A673 (cell line): Measurements from ENCODE around the gene PCDHA11.

Experiments used
- EZH2 ChIP-seq: fragments of 200-600 bp; sonication (generic); IDR thresholded peaks from 2 replicates; pipeline ENCODE4 v1.6.1; 2017; ENCODE audit warnings: borderline replicate concordance, low read depth, mild to moderate bottlenecking, mixed read lengths, antibody characterized with exemption, low read length; ENCODE audit not compliant: poor library complexity, severe bottlenecking
- TF ChIP-seq, protein P1 (sequence below): fragments of 300-800, 200-600 bp; sonication (generic); conservative IDR thresholded peaks from 2 replicates; pipeline ENCODE4 v1.5.1; 2017; ENCODE audit warnings: low read depth, mild to moderate bottlenecking, antibody characterized with exemption, low read length, moderate library complexity, mixed read lengths

DNA sequence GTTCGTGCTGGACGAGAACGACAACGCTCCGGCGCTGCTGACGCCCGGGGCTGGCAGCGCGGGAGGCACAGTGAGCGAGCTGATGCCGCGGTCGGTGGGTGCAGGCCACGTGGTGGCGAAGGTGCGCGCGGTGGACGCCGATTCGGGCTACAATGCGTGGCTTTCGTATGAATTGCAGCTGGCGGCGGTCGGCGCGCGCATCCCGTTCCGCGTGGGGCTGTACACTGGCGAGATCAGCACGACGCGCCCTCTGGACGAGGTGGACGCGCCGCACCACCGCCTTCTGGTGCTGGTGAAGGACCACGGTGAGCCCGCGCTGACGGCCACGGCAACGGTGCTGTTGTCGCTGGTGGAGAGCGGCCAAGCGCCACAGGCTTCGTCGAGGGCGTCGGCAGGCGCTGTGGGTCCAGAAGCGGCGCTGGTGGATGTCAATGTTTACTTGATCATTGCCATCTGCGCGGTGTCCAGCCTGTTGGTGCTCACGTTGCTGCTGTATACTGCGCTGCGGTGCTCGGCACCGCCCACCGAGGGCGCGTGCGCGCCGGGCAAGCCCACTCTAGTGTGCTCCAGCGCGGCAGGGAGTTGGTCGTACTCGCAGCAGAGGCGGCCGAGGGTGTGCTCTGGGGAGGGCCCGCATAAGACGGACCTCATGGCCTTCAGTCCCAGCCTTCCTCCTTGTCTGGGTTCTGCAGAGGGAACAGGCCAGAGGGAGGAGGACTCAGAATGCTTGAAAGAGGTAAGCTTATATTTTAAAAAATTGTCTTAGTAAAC, 15.4 kb downstream of the PCDHA11 start:
- TF ChIP-seq, protein P1, sequence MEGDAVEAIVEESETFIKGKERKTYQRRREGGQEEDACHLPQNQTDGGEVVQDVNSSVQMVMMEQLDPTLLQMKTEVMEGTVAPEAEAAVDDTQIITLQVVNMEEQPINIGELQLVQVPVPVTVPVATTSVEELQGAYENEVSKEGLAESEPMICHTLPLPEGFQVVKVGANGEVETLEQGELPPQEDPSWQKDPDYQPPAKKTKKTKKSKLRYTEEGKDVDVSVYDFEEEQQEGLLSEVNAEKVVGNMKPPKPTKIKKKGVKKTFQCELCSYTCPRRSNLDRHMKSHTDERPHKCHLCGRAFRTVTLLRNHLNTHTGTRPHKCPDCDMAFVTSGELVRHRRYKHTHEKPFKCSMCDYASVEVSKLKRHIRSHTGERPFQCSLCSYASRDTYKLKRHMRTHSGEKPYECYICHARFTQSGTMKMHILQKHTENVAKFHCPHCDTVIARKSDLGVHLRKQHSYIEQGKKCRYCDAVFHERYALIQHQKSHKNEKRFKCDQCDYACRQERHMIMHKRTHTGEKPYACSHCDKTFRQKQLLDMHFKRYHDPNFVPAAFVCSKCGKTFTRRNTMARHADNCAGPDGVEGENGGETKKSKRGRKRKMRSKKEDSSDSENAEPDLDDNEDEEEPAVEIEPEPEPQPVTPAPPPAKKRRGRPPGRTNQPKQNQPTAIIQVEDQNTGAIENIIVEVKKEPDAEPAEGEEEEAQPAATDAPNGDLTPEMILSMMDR, result no peak
- TF ChIP-seq EZH2, result no peak
